ENCODE results near the gene MGST2. TPM values are rescaled to one million over a fixed set of nuclear protein-coding genes. Genes with fewer than 3 reads are reported as not detected.
A peak's percentile ranks its signal among the peaks of the same experiment; 100 is the strongest.

MGST2 gene
- total RNA-seq, 1 donor from 2014 or later = 29.8 TPM

DNA sequence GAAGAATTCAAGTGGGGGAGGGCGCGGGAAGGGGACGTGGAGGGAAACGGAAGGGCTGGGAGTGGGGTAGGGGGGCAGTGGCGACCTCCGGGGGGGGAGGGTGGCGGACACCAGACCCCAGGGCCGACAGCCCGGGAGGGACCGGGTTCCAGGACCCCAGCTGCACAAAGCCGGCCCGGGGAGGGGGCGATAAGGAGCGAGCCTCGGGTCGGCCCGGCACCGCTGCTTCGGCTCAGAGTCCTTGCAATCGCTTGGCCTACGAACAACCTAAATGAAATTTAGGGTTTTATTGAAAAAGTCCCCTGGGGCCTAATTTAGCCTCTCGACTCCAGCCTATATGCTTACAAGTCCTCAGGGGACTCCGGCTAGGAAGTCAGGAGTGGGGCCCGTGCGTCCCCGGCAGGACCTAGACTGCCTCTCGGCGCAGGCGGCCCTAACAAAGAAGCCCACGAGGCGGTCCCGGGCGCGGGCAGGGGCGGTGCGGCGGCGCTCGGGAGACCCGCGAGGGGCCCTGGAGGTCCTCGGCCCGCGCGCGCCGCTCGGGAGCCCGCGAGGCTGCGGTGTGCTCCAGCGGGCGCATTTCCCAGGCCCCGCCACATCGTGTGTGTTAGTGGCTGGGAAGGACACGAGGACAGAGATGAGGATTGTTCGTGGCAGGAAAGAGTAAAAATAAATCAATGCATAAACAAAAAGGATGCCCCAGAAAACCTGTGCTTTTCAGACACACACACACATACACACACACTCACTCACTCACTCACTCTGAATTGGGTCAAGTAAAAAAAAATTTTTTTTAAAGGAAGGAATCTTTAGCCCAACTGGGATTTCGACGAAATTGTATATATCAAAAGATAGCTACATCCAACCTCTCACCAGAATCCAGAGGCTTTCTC, 70.0 kb downstream of the MGST2 start:
- no peaks in the 10 kb centered on the region for H3K27me3 Mint-ChIP-seq (ENCODE audit: low read depth)
- peaks cover 42% of the 10 kb centered on the region for H3K4me1 Mint-ChIP-seq
- DNase-seq (ENCODE audit: low spot score in 2 of 2, unreplicated experiment in 2 of 2) = peak; percentile 45 to 71
- TF ChIP-seq, protein P1, sequence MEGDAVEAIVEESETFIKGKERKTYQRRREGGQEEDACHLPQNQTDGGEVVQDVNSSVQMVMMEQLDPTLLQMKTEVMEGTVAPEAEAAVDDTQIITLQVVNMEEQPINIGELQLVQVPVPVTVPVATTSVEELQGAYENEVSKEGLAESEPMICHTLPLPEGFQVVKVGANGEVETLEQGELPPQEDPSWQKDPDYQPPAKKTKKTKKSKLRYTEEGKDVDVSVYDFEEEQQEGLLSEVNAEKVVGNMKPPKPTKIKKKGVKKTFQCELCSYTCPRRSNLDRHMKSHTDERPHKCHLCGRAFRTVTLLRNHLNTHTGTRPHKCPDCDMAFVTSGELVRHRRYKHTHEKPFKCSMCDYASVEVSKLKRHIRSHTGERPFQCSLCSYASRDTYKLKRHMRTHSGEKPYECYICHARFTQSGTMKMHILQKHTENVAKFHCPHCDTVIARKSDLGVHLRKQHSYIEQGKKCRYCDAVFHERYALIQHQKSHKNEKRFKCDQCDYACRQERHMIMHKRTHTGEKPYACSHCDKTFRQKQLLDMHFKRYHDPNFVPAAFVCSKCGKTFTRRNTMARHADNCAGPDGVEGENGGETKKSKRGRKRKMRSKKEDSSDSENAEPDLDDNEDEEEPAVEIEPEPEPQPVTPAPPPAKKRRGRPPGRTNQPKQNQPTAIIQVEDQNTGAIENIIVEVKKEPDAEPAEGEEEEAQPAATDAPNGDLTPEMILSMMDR (IDR thresholded peaks at IDR 0.05; ENCODE audit: unreplicated experiment) = no peak
- peak overlapping the region; percentile 80 for H3K27ac Mint-ChIP-seq
- H3K9me3 Mint-ChIP-seq = no peaks in the 10 kb centered on the region
- H3K4me3 Mint-ChIP-seq = peak overlapping the region; percentile 64
- no peaks in the 10 kb centered on the region for H3K36me3 Mint-ChIP-seq

DNA sequence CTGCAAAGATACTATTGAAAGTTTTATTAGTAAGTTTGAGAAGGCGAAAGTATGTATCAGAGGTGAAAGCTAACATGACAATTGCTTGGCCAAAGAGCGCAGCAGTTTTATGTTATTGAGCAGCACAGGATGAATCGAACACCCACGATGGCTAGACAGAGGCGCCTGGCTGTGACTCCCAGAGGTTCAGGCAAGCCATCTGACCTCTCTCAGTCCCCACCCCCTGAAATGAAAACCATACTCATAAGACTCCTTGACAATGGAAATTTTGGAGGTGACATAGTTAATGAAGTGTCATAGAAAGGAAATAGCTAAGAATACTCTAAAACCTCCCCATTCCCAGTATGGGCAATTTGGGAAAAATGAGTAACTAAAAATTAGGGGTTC, 70.6 kb downstream of the MGST2 start:
- no peaks in the 10 kb centered on the region for H3K9me3 Mint-ChIP-seq
- no peak for DNase-seq (ENCODE audit: low spot score in 2 of 2, unreplicated experiment in 2 of 2)
- peak overlapping the region; percentile 80 for H3K27ac Mint-ChIP-seq
- TF ChIP-seq, protein P1 (IDR thresholded peaks at IDR 0.05; ENCODE audit: unreplicated experiment) = no peak
- H3K4me1 Mint-ChIP-seq = peaks cover 48% of the 10 kb centered on the region
- no peaks in the 10 kb centered on the region for H3K27me3 Mint-ChIP-seq (ENCODE audit: low read depth)
- H3K4me3 Mint-ChIP-seq = peak overlapping the region; percentile 64
- H3K36me3 Mint-ChIP-seq = no peaks in the 10 kb centered on the region

DNA sequence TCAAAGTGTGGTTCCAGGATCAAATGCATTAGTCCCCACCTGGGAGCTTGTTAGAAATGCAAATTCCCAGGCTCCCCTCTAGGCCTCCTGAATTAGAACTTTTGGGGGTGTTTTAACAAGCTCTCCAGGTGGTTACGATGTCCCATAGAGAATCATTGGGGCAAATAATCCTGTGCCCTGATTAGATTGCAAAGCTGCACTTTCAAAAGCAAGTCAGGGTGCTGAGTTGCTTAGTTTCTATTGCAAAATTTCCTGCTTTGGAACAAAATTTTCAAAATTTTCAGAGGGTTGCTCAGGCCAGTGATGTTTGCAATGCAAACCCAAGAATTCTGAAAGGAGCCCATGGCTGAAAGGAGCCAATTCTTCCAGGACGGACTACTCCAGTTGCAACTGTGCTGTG, 71.0 kb downstream of the MGST2 start:
- no peaks in the 10 kb centered on the region for H3K36me3 Mint-ChIP-seq
- TF ChIP-seq, protein P1 (IDR thresholded peaks at IDR 0.05; ENCODE audit: unreplicated experiment) = no peak
- no peaks in the 10 kb centered on the region for H3K27me3 Mint-ChIP-seq (ENCODE audit: low read depth)

DNA sequence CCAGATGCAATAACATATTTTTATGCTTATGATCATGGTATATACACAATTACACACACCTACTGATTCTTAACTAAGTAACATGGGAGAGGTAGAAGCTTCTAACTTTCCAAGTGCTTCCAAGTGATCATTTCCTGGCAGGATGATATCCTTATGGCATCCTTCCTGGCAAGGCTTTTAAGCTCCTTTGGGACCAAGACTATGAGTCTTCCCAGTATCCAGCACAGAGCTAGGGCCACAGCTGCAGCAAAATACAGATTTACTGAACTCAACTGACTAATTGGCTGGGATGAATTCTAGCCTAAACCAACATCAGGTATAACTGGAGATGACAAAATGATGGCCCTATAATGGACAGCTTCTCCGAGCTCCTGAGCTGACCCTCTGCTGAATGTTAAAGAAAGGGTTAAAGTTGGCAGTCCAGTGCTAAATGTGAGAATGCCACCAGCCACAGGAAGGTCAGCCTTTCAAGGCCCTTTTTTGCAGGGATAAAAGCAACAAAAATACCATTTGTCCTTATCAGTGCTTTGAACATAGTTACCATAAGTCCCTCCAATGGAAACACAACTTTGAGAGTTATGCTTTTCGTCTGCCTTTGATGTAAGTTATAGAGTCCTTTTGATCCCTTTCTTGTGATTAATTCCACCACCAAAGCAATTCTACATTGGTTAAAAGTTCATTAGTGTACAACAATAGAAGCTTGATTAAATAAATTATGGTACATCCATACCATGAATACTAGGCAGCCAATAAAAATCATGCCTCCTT, 73.4 kb downstream of the MGST2 start:
- no peaks in the 10 kb centered on the region for H3K36me3 Mint-ChIP-seq
- no peak for DNase-seq (ENCODE audit: low spot score in 2 of 2, unreplicated experiment in 2 of 2)
- H3K27me3 Mint-ChIP-seq (ENCODE audit: low read depth) = no peaks in the 10 kb centered on the region
- TF ChIP-seq, protein P1 (IDR thresholded peaks at IDR 0.05; ENCODE audit: unreplicated experiment) = no peak
- no peaks in the 10 kb centered on the region for H3K9me3 Mint-ChIP-seq
- H3K4me3 Mint-ChIP-seq = no peak overlapping the region
- H3K4me1 Mint-ChIP-seq = peaks cover 54% of the 10 kb centered on the region
- H3K27ac Mint-ChIP-seq = peak overlapping the region; percentile 40

More for the DNA sequence above, 71.0 kb downstream of the MGST2 start:
- H3K4me1 Mint-ChIP-seq = peaks cover 48% of the 10 kb centered on the region
- DNase-seq (ENCODE audit: low spot score in 2 of 2, unreplicated experiment in 2 of 2) = no peak
- H3K9me3 Mint-ChIP-seq = no peaks in the 10 kb centered on the region
- no peak overlapping the region for H3K4me3 Mint-ChIP-seq
- no peak overlapping the region for H3K27ac Mint-ChIP-seq

DNA sequence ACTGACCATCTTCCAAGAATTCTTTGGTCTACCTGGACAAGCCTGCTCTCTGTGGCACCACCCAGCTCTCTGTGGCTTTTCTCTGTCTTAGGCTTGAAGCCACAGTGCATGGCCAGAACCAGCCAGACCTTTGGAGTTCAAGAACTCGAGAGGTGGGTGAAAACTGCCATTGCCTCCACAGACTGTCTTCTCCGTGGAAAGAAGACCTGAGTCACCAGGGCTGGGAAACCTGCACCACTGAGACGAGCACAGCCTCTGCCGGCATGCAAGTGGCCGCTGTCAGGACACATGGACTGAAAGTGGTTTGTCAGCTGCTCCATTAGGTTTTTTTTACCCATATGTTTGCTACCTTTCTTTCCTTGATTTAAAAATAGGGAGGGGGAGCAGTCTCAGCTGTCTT, 74.5 kb downstream of the MGST2 start:
- H3K27me3 Mint-ChIP-seq (ENCODE audit: low read depth) = no peaks in the 10 kb centered on the region
- H3K4me3 Mint-ChIP-seq = no peak overlapping the region
- peaks cover 52% of the 10 kb centered on the region for H3K4me1 Mint-ChIP-seq
- no peaks in the 10 kb centered on the region for H3K36me3 Mint-ChIP-seq
- no peaks in the 10 kb centered on the region for H3K9me3 Mint-ChIP-seq
- no peak for DNase-seq (ENCODE audit: low spot score in 2 of 2, unreplicated experiment in 2 of 2)
- TF ChIP-seq, protein P1 (IDR thresholded peaks at IDR 0.05; ENCODE audit: unreplicated experiment) = no peak
- peak overlapping the region; percentile 86 for H3K27ac Mint-ChIP-seq

Data from mesothelial cell of epicardium (in vitro differentiated cells).